ENCODE measurements around the gene PTDSS2.

PTDSS2 gene

DNA sequence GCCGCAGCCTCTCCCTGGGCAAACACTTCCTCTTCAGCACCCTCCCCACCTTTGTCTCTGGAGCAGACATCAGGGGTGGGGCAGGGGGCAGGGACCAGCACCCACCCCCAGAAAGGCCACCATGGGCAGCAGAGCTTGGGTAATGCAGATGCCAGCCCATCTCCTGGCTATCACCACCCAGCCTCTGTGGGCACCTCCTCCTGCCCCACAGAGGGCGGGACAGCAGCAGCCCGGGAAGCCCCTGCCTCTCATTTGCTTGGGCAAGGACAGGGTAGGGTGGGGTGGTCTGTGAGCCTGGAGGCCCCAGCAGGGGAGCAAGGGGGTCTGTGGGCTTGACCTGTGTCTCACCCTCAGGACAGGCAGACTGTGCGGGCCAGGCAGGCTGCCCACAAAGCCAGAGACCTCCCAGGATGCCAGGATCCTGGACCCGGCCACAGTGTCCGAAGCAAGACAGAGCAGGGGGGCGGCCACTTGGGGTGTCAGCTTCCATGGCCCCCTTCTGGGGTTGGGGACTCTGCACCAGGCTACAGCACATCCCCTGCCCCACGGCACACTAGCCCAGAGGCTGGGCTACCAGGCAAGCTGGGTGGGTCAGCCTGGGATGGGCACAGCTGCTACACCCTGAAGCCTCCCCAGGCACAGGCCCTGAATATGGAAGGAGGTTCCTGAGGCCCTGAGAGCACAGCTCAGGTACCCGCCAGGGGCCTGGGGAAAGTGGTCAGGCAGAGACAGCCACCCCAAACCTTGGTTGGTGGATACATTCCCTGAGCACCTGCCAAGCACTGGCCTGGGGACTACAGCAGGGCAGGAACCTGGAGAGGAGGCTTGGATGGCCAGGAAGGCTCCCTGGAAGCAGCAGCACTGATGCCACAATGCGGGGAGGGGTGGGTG, 52.5 kb downstream of the PTDSS2 start:
- ATAC-seq (no peak), DNase-seq (no peak)
- H3K4me1 Mint-ChIP-seq, result peaks cover 33% of the 10 kb centered on the region
- no peaks in the 10 kb centered on the region for H3K9me3 Mint-ChIP-seq
- no peaks in the 10 kb centered on the region for H3K27me3 Mint-ChIP-seq
- H3K27ac Mint-ChIP-seq, result no peak overlapping the region
- H3K36me3 Mint-ChIP-seq (ENCODE audit: low read depth), result peaks cover 20% of the 10 kb centered on the region
- H3K4me3 Mint-ChIP-seq, result no peak overlapping the region

GRCh38 chr11:503179-503981, 53.3 kb downstream of the PTDSS2 start:
- H3K36me3 Mint-ChIP-seq (ENCODE audit: low read depth), result peaks cover 15% of the 10 kb centered on the region
- DNase-seq (peak; percentile 41), ATAC-seq (no peak)
- peak overlapping the region; percentile 27 for H3K27ac Mint-ChIP-seq
- no peaks in the 10 kb centered on the region for H3K9me3 Mint-ChIP-seq
- no peaks in the 10 kb centered on the region for H3K27me3 Mint-ChIP-seq
- peak overlapping the region; percentile 97 for H3K4me3 Mint-ChIP-seq
- H3K4me1 Mint-ChIP-seq, result peaks cover 36% of the 10 kb centered on the region

GRCh38 chr11:504053-504993, 54.2 kb downstream of the PTDSS2 start:
- DNase-seq, result peak; percentile 44
- H3K9me3 Mint-ChIP-seq, result no peaks in the 10 kb centered on the region
- H3K36me3 Mint-ChIP-seq (ENCODE audit: low read depth), result peaks cover 19% of the 10 kb centered on the region
- no peak for ATAC-seq
- peaks cover 41% of the 10 kb centered on the region for H3K4me1 Mint-ChIP-seq
- no peaks in the 10 kb centered on the region for H3K27me3 Mint-ChIP-seq
- peak overlapping the region; percentile 100 for H3K27ac Mint-ChIP-seq
- peak overlapping the region; percentile 97 for H3K4me3 Mint-ChIP-seq

DNA sequence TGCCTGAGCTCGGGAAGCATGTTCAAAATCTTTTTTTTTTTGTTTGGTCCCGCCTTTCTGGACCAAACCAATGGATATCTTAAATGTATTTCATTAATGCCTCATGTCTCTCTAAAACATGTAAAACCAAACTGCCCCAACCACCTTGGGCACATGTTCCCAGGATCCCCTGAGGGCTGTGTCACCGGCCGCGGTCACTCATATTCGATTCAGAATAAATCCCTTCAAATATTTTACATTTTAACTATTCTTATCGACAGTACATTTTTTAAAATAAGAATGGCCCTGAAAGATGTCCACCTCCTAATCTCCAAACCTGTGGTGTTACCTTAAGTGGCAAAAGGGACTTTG, 54.9 kb downstream of the PTDSS2 start:
- no peak for DNase-seq
- Mint-ChIP-seq H3K4me3 (peak overlapping the region; percentile 97), H3K36me3 (ENCODE audit: low read depth) (peaks cover 23% of the 10 kb centered on the region), H3K9me3 (no peaks in the 10 kb centered on the region), H3K4me1 (peaks cover 41% of the 10 kb centered on the region), H3K27me3 (no peaks in the 10 kb centered on the region), H3K27ac (peak overlapping the region; percentile 100)
- ATAC-seq, result no peak

GRCh38 chr11:506238-506994, 56.3 kb downstream of the PTDSS2 start:
- H3K9me3 Mint-ChIP-seq, result no peaks in the 10 kb centered on the region
- ATAC-seq (peak; percentile 83), DNase-seq (peak; percentile 99)
- peak overlapping the region; percentile 97 for H3K4me3 Mint-ChIP-seq
- peaks cover 38% of the 10 kb centered on the region for H3K4me1 Mint-ChIP-seq
- peaks cover 23% of the 10 kb centered on the region for H3K36me3 Mint-ChIP-seq (ENCODE audit: low read depth)
- H3K27me3 Mint-ChIP-seq, result no peaks in the 10 kb centered on the region
- H3K27ac Mint-ChIP-seq, result peak overlapping the region; percentile 100

DNA sequence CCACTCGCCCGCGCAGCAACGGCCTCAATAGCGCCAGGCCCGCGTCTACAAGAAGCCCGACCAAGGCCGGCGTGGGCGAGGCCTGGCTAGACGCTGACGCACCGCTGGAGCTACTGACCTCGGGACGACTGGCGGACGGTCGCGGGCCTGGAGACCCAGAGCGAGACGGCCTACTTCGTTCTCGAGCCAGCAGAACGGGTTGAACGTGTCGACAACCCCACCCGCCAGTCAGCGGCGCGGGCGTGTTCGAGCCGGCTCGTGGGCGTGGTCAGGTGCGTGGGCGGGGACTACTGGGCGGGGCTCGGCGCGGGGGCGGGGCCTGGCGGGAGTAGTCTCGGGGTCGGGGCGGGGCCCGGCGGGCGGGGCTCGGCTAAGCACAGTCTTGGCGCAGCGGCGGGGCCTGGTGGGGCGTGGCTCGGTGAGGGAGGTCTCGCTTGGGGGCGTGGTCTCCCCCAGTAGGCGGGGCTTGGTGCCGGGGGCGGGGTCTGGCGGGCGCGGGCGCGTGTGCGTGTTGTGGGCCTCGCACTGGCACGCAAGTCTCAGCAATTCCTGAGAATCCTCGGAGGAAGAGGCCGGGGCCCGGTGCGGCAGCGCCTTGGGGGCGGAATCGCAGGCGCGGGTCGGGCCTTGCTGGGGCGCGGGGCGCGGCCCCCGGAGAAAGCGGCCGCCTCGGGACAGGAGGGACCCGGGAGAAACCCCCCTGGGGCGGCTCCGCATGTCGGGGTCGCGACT, 57.1 kb downstream of the PTDSS2 start, which contains the start of gene RNH1:
Gene RNH1 (minus strand): TSS at position 248 of the 732 bp plus-strand sequence. CDS start 5,080 bp downstream, outside the sequence.
- H3K27ac Mint-ChIP-seq, result peak within 1 kb of the TSS; percentile 100
- DNase-seq, result peak; percentile 100
- no peaks in the 10 kb centered on the region for H3K27me3 Mint-ChIP-seq
- H3K9me3 Mint-ChIP-seq, result no peaks in the 10 kb centered on the region
- peaks cover 38% of the 10 kb centered on the region for H3K4me1 Mint-ChIP-seq
- H3K36me3 Mint-ChIP-seq (ENCODE audit: low read depth), result peaks cover 26% of the 10 kb centered on the region
- ATAC-seq, result peak; percentile 70
- H3K4me3 Mint-ChIP-seq, result peak within 1 kb of the TSS; percentile 97

DNA sequence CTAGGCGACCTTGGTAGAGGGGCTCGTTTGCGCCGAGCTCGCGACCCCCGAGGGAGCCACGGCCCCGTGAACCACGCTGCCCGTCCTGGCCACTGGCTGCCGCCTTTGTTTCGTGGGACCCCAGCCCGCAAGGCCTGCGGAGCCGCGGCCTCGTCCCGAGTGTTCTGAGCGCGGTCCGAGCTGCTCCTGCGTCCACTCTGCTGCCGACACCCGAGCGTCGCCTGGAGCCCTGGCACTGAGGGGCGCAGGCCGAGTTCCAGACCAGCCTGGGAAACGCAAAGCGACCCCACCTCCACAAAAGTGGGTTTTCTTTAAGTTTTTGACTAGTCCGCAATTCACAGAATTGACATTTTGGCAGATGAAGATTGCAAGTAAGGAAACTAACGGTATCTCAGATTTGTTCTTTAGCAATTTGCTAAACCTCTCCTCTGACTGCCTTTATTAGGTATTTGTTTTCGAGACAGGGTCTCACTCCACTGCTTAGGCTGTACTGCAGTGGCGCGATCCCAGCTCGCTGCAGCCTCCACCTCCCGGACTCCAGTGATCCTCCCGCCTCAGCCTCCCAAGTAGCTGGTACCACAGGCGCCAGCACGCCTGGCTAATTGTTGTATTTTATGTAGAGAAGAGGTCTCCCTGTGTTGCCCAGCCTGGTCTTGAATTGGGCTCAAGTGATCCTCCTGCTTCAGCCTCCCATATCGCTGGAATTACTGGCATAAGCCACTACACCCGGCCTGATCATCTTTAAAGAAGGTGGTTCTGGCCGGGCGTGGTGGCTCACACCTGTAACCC, 57.8 kb downstream of the PTDSS2 start:
- H3K4me1 Mint-ChIP-seq, result peaks cover 36% of the 10 kb centered on the region
- peak overlapping the region; percentile 97 for H3K4me3 Mint-ChIP-seq
- no peak for DNase-seq

GRCh38 chr11:508956-509355, 58.9 kb downstream of the PTDSS2 start:
- DNase-seq (no peak), ATAC-seq (no peak)
- H3K4me3 Mint-ChIP-seq, result peak overlapping the region; percentile 14
- H3K36me3 Mint-ChIP-seq (ENCODE audit: low read depth), result peaks cover 28% of the 10 kb centered on the region
- H3K27me3 Mint-ChIP-seq, result no peaks in the 10 kb centered on the region
- H3K9me3 Mint-ChIP-seq, result no peaks in the 10 kb centered on the region
- no peak overlapping the region for H3K27ac Mint-ChIP-seq
- peaks cover 29% of the 10 kb centered on the region for H3K4me1 Mint-ChIP-seq

More for the DNA sequence above, 57.8 kb downstream of the PTDSS2 start:
- Mint-ChIP-seq H3K27me3 (no peaks in the 10 kb centered on the region), H3K27ac (no peak overlapping the region), H3K36me3 (ENCODE audit: low read depth) (peaks cover 28% of the 10 kb centered on the region), H3K9me3 (no peaks in the 10 kb centered on the region)
- no peak for ATAC-seq

DNA sequence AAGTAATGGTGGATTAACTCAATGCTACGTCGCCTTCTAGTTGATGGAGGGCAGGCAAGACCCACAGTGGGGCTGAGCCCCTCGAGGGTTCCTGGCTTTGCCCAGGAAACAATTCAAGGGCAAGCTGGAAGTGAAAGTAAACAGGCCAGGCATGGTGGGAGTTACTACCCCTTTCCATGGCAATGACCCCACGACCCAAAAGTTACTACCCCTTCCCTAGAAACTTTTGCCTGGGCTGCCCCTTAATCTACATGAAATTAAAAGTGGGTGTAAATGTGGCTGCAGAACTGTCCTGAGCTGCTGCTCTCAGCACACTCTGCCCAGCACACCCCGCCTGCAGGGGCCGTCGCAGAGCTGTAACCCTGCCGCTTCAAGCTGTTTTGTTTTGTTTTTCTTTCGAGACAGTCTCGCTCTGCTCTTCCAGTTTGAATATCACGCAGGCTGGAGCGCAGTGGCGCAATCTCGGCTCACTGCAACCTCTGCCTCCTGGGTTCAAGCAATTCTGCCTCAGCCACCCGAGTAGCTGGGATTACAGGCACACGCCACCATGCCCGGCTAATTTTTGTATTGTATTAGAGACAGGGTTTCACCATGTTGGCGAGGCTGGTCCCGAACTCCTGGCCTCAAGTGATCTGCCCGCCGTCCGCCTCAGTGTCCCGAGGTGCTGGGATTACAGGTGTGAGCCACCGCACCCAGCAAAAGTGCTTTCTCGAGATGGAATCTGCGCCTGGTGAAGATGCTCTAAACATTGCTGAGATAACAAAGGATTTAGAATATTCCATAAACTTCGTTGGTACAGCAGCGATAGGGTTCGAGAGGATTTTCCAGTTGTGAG, 62.9 kb downstream of the PTDSS2 start:
- peaks cover 8% of the 10 kb centered on the region for H3K4me1 Mint-ChIP-seq
- H3K4me3 Mint-ChIP-seq, result no peak overlapping the region
- peaks cover 36% of the 10 kb centered on the region for H3K36me3 Mint-ChIP-seq (ENCODE audit: low read depth)
- DNase-seq, result no peak
- no peak for ATAC-seq
- no peak overlapping the region for H3K27ac Mint-ChIP-seq
- no peaks in the 10 kb centered on the region for H3K27me3 Mint-ChIP-seq
- peaks cover 7% of the 10 kb centered on the region for H3K9me3 Mint-ChIP-seq

GRCh38 chr11:514606-515005, 64.5 kb downstream of the PTDSS2 start:
- Mint-ChIP-seq H3K27me3 (no peaks in the 10 kb centered on the region), H3K27ac (no peak overlapping the region), H3K4me1 (peaks cover 7% of the 10 kb centered on the region), H3K9me3 (peaks cover 7% of the 10 kb centered on the region), H3K36me3 (ENCODE audit: low read depth) (peaks cover 33% of the 10 kb centered on the region), H3K4me3 (no peak overlapping the region)
- ATAC-seq (no peak), DNase-seq (no peak)

GRCh38 chr11:515131-515530, 65.1 kb downstream of the PTDSS2 start:
- no peak overlapping the region for H3K27ac Mint-ChIP-seq
- H3K27me3 Mint-ChIP-seq, result no peaks in the 10 kb centered on the region
- H3K4me1 Mint-ChIP-seq, result peaks cover 7% of the 10 kb centered on the region
- DNase-seq (no peak), ATAC-seq (no peak)
- H3K9me3 Mint-ChIP-seq, result peaks cover 7% of the 10 kb centered on the region
- peaks cover 28% of the 10 kb centered on the region for H3K36me3 Mint-ChIP-seq (ENCODE audit: low read depth)
- H3K4me3 Mint-ChIP-seq, result no peak overlapping the region

DNA sequence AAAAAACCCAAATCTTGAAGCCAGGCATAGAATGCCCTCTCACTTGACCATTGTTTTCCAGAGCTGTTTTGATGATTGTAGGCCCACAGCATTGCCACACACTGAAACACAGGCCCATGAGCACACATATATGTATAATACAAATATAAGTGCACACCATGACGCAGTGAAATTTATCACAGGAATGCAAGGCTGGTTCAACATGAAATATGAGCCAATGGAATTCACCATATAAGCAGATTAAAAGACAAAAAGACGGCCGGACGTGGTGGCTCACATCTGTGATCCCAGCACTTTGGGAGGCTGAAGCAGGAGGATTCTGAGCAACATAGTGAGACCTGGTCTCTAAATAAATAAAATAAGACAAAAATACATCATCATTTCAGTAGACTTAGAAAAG, 66.3 kb downstream of the PTDSS2 start:
- H3K36me3 Mint-ChIP-seq (ENCODE audit: low read depth), result peaks cover 25% of the 10 kb centered on the region
- ATAC-seq, result no peak

More for the DNA sequence above, 66.3 kb downstream of the PTDSS2 start:
- no peak overlapping the region for H3K27ac Mint-ChIP-seq
- H3K4me3 Mint-ChIP-seq, result no peak overlapping the region
- H3K9me3 Mint-ChIP-seq, result peaks cover 7% of the 10 kb centered on the region
- peaks cover 7% of the 10 kb centered on the region for H3K4me1 Mint-ChIP-seq
- no peaks in the 10 kb centered on the region for H3K27me3 Mint-ChIP-seq
- DNase-seq, result no peak
